ENCODE measurements around the gene GUCA2A. TPM values are rescaled to one million over a fixed set of nuclear protein-coding genes. Genes with fewer than 3 reads are reported as not detected.

GUCA2A gene
- total RNA-seq, 2 experiments from 2014 or later = not detected

GRCh38 chr1:42183957-42184268 is 19.4 kb upstream of the GUCA2A start:
- Histone ChIP-seq H3K9me3 (ENCODE audit: low read length) (no peaks in the 10 kb centered on the region), H3K4me3 (ENCODE audit: low read depth, low read length, poor library complexity, severe bottlenecking) (no peak overlapping the region), H3K79me2 (ENCODE audit: insufficient read depth, low read depth, low read length) (no peaks in the 10 kb centered on the region), H4K20me1 (ENCODE audit: insufficient read depth, low read length) (no peaks in the 10 kb centered on the region), H3K4me1 (ENCODE audit: insufficient read depth, low read length, poor library complexity, severe bottlenecking) (no peaks in the 10 kb centered on the region), H3K27ac (ENCODE audit: low read depth, low read length, poor library complexity, severe bottlenecking) (no peak overlapping the region), H2AFZ (ENCODE audit: low read length) (no peak overlapping the region), H3K36me3 (ENCODE audit: insufficient read depth, low read length) (peaks cover 74% of the 10 kb centered on the region), H3K4me2 (ENCODE audit: low read length) (no peak overlapping the region), H3K9me2 (ENCODE audit: insufficient read depth, low read length) (no peaks in the 10 kb centered on the region)
- no peak for DNase-seq (ENCODE audit: low spot score)
- no TSS peak for BruUV-seq (replicated peaks)
- intact Hi-C loops (cut with micrococcal nuclease; ENCODE audit: unreplicated experiment) = no loop called here
- CTCF ChIA-PET (ENCODE audit: unreplicated experiment) = no interaction called here
- TF ChIP-seq CTCF (conservative IDR thresholded peaks at IDR 0.05; ENCODE audit: low read length) (no peak), EZH2phosphoT487 (IDR thresholded peaks at IDR 0.05; ENCODE audit: borderline replicate concordance, low read depth, low read length) (no peak)
- POLR2A ChIA-PET = interaction anchor here (0.5 kb wide), 1 partner anchor 397 kb away, joined by 4 read pairs; no protein-coding TSS in a partner anchor

- CTCF ChIA-PET (ENCODE audit: unreplicated experiment) = no interaction called here
- intact Hi-C loops (cut with micrococcal nuclease; ENCODE audit: unreplicated experiment) = no loop called here
Measured at GRCh38 chr1:42183210-42183956, 18.8 kb upstream of the GUCA2A start.

More at GRCh38 chr1:42183210-42183956, 18.8 kb upstream of the GUCA2A start:
- no peak overlapping the region for H3K4me2 ChIP-seq (ENCODE audit: low read length)
- no peaks in the 10 kb centered on the region for H3K9me2 ChIP-seq (ENCODE audit: insufficient read depth, low read length)
- H3K4me1 ChIP-seq (ENCODE audit: insufficient read depth, low read length, poor library complexity, severe bottlenecking) = no peaks in the 10 kb centered on the region
- DNase-seq (ENCODE audit: low spot score) = no peak
- BruUV-seq (replicated peaks) = no TSS peak
- no peaks in the 10 kb centered on the region for H3K79me2 ChIP-seq (ENCODE audit: insufficient read depth, low read depth, low read length)
- H3K9me3 ChIP-seq (ENCODE audit: low read length) = no peaks in the 10 kb centered on the region
- H3K4me3 ChIP-seq (ENCODE audit: low read depth, low read length, poor library complexity, severe bottlenecking) = no peak overlapping the region
- H2AFZ ChIP-seq (ENCODE audit: low read length) = no peak overlapping the region
- H3K36me3 ChIP-seq (ENCODE audit: insufficient read depth, low read length) = peaks cover 71% of the 10 kb centered on the region
- POLR2A ChIA-PET = interaction anchor here (0.5 kb wide), 1 partner anchor 397 kb away, joined by 4 read pairs; no protein-coding TSS in a partner anchor
- H4K20me1 ChIP-seq (ENCODE audit: insufficient read depth, low read length) = no peaks in the 10 kb centered on the region
- TF ChIP-seq CTCF (conservative IDR thresholded peaks at IDR 0.05; ENCODE audit: low read length) (no peak), EZH2phosphoT487 (IDR thresholded peaks at IDR 0.05; ENCODE audit: borderline replicate concordance, low read depth, low read length) (no peak)
- no peak overlapping the region for H3K27ac ChIP-seq (ENCODE audit: low read depth, low read length, poor library complexity, severe bottlenecking)
